ENCODE measurements around the gene LYPD6B. TPM values are rescaled to one million over a fixed set of nuclear protein-coding genes. Genes with fewer than 3 reads are reported as not detected.

Gene LYPD6B
- total and polyA plus RNA-seq, 2 donors from 2014 or later: 9.4 to 17.6 TPM

GRCh38 chr2:149090706-149091105 is 52.2 kb downstream of the LYPD6B start:
- no peak for DNase-seq
- Histone ChIP-seq H3K27ac (ENCODE audit: low read depth in 2 of 2, low read length in 2 of 2) (no peak overlapping the region), H3K9ac (ENCODE audit: low read length in 3 of 3) (no peak overlapping the region), H3K4me1 (ENCODE audit: control insufficient read depth in 2 of 3, insufficient read depth in 2 of 3, low read depth in 1 of 3, low read length in 3 of 3) (peaks cover 0 to 3% (median 0%) of the 10 kb centered on the region in 3 donors), H3K36me3 (ENCODE audit: control insufficient read depth in 2 of 3, insufficient read depth in 3 of 3, low read length in 3 of 3) (no peaks in the 10 kb centered on the region), H3K4me3 (ENCODE audit: low read length in 3 of 3) (no peak overlapping the region), H3K9me3 (ENCODE audit: control insufficient read depth in 2 of 3, insufficient read depth in 1 of 3, low read length in 3 of 3) (no peaks in the 10 kb centered on the region), H3K27me3 (ENCODE audit: control insufficient read depth, insufficient read depth, low read length) (no peaks in the 10 kb centered on the region)
- intact Hi-C loops (cut with DNase I): no loop called here
- no peak for TF ChIP-seq CTCF (IDR thresholded peaks at IDR 0.05; ENCODE audit: borderline replicate concordance, extremely low read depth, insufficient read depth)
- FAIRE-seq: no peak

- H3K9me3 ChIP-seq (ENCODE audit: control insufficient read depth in 2 of 3, insufficient read depth in 1 of 3, low read length in 3 of 3): no peaks in the 10 kb centered on the region
- no peak for DNase-seq
- H3K4me1 ChIP-seq (ENCODE audit: control insufficient read depth in 2 of 3, insufficient read depth in 2 of 3, low read depth in 1 of 3, low read length in 3 of 3): peaks cover 0 to 3% (median 0%) of the 10 kb centered on the region in 3 donors
- H3K27ac ChIP-seq (ENCODE audit: low read depth in 2 of 2, low read length in 2 of 2): no peak overlapping the region
- intact Hi-C loops (cut with DNase I): no loop called here
- no peaks in the 10 kb centered on the region for H3K27me3 ChIP-seq (ENCODE audit: control insufficient read depth, insufficient read depth, low read length)
- no peak overlapping the region for H3K9ac ChIP-seq (ENCODE audit: low read length in 3 of 3)
- no peaks in the 10 kb centered on the region for H3K36me3 ChIP-seq (ENCODE audit: control insufficient read depth in 2 of 3, insufficient read depth in 3 of 3, low read length in 3 of 3)
- H3K4me3 ChIP-seq (ENCODE audit: low read length in 3 of 3): no peak overlapping the region
- TF ChIP-seq CTCF (IDR thresholded peaks at IDR 0.05; ENCODE audit: borderline replicate concordance, extremely low read depth, insufficient read depth): no peak
- no peak for FAIRE-seq
Observed at GRCh38 chr2:149093579-149093978, 55.1 kb downstream of the LYPD6B start.

GRCh38 chr2:149094217-149095015 is 55.9 kb downstream of the LYPD6B start:
- Histone ChIP-seq H3K9ac (ENCODE audit: low read length in 3 of 3) (no peak overlapping the region), H3K4me1 (ENCODE audit: control insufficient read depth in 2 of 3, insufficient read depth in 2 of 3, low read depth in 1 of 3, low read length in 3 of 3) (peaks cover 0 to 3% (median 0%) of the 10 kb centered on the region in 3 donors), H3K27me3 (ENCODE audit: control insufficient read depth, insufficient read depth, low read length) (no peaks in the 10 kb centered on the region), H3K27ac (ENCODE audit: low read depth in 2 of 2, low read length in 2 of 2) (no peak overlapping the region), H3K9me3 (ENCODE audit: control insufficient read depth in 2 of 3, insufficient read depth in 1 of 3, low read length in 3 of 3) (no peaks in the 10 kb centered on the region), H3K36me3 (ENCODE audit: control insufficient read depth in 2 of 3, insufficient read depth in 3 of 3, low read length in 3 of 3) (no peaks in the 10 kb centered on the region), H3K4me3 (ENCODE audit: low read length in 3 of 3) (no peak overlapping the region)
- TF ChIP-seq CTCF (IDR thresholded peaks at IDR 0.05; ENCODE audit: borderline replicate concordance, extremely low read depth, insufficient read depth): no peak
- FAIRE-seq (no peak), DNase-seq (no peak)
- intact Hi-C loops (cut with DNase I): no loop called here

Data from kidney (tissue), 14 donors.